IPS DF 4.7 (cell line): ENCODE results near the gene CDC42BPA.
"Not testable (repeated sequence)": the region's sequence is repeated elsewhere in the genome, so short reads cannot be mapped to it uniquely, and the experiment has no call there.

ENCODE experiments used
- DNase-seq: peaks from one replicate; pipeline ENCODE4 v3.0.0-alpha.2; 2013; ENCODE audit warnings: low spot score; ENCODE audit errors: extremely low read depth

CDC42BPA gene

DNA sequence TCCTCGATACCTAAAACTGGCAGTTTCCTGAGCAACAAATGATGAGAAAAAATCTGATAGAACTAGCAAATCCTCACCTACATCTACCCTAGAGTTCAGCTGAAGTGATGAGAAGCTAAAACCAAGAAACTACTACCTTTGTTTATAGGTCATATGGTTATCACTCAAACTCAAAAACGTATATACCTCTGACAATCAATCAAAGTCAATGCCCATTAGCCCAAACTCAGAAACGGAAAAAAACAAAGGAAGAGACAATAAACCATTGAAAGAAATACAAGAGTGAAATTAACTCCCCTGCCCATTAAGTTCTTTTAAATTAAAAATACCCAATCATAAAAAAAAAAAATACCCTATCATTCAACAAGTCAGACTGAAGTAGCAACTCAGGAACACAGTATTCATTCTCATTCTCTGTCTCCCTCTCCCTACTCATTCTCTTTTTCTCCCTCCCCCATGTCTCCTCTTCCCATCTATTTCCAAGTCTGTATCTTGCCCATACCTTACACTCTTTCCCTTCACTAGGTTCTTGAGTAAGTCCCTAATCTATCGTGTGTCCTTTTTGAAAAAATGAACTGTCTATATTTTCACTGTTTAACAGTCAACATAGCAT is 6.8 kb downstream of the CDC42BPA start:
- no peak for DNase-seq

DNA sequence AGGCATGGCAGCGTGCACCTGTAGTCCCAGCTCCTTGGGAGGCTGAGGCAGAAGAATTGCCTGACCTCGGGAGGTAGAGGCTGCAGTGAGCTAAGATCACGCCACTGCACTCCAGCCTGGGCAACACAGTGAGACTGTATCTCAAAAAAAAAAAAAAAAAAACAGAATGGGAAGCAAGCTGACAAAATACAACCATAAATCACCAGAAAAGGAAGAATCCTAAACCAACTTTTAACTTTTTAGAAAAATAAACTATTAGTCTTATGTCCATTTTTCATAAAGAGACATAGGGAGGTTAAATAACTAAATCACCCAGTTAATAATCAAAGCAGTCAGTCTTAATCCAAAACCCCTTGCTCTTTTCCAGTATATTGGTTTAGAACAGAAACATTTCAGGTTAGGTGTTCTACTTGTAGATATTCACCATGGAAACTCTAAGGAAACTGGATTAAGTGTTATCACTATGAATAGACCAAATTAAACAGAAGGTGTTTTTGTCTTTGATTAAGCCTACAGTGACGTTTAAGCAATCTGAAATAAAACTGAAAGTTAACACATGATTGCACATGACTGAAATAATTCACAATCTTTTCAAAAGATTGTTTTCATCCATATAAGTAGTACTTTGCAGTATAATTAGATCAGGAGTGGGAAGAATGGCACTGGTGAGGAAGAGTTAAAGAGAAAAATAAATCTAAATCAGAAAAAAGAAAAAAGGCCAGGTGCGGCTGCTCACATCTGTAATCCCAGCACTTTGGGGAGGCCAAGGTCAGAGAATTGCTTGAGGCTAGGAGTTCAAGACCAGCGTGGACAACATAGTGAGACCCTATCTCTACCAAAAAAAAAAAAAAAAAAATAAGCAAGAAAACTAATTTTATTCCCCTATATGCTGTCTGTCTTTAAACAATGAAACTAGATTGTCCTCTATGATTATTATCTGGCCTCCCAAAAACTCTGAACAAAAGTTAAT is 9.6 kb downstream of the CDC42BPA start:
- no peak for DNase-seq

DNA sequence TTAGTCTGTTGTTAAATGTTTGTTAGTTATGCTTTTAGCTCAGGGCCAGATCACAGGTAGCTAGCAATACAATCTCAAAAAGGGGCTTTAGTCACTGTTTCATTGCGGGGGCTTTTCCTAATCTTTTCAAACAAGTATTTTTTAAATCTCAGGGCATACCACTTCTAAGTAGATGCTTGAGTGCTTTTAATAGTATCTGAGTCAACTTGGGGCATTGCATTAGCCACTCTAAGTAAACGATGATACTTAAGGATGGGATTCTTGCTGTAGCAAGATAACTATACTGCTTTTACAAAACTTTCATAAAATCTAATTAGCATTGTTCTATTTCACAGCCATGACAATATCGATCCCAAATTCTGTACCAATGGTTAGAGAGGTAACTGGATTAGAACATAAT is 11.6 kb downstream of the CDC42BPA start:
- no peak for DNase-seq

DNA sequence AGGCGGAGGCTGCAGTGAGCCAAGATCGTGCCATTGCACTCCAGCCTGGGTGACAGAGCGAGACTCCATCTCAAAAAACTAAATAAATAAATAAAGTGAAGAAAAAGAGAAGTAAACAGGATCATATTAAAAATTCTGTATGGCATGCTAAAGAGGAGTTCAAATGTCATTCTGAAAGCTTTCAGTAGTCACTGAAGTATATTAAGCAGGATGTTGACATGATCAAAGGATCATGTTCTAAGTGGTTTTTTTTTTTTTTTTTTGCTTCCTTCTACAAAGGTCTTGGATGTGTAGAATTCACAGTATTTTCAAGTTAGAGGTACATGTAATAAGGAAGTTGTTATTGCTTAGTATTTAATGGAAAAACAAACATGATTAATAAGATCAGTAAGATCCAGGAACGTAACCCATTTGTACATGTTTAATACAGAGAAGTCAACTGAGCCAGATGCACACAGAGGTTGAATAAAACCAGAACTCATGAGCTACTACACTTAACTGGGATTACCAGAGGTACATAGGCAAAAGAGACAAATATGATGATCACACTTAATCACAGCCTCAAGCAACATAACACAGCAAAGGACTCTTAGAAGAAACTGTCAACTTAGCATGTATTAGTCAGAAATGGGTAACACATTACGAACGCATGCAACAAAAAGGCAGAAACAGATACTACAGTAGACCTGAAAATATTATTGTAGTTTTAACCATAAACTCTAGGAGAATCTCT is 12.2 kb downstream of the CDC42BPA start:
- DNase-seq, result no peak

DNA sequence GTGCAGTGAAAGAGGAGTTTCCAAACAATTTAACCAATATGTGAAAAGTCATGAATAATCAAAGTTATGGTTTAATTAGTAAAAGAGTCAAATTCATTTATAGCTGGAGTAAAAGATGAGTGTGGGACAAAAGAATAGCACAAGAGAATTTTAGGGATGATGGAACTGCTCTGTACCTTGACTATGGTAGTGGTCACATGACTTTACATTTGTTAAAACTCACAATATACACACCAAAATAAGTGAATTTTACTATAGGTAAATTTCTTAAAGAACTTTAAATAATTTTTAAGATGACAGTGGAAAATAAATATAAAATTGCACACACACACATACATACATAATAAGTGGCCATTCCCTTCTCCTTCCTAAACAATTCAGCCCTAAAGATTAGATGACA is 13.6 kb downstream of the CDC42BPA start:
- DNase-seq, result no peak

DNA sequence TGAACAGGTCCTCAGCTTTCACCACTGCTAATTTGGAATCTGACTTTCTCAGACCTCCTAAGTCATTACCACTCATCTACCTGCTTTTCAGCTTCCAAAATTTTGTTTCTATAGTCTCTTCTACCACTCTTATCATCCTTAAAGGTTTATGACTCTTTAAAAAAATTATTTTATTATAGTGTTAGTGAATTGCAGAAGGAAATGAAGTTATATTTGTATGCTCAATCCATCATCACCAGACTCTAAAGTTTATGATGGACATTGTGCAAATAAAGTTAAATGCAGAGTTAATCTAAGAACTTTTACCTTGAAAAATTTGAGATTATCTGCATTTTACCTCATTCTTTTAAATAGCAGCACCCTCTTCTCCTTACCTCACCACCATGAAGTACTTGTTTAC is 14.6 kb downstream of the CDC42BPA start:
- no peak for DNase-seq

DNA sequence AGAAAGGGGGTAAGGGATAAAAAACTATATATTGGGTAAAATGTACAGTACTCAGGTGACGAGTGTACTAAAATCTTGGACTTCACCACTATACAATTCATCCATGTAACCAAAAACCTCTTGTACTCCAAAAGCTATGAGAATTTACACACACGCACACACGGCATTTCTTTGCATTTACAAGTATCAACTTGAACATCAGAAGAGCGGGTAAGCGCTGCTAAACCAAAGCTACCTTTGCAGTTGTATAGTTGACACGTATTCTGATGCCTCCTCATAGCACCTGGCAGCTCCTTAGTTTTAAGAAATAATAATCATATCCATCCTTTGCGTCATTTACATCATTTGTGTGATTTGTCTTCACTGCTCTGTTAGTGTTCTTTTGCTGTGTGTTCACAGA is 17.6 kb downstream of the CDC42BPA start:
- no peak for DNase-seq

DNA sequence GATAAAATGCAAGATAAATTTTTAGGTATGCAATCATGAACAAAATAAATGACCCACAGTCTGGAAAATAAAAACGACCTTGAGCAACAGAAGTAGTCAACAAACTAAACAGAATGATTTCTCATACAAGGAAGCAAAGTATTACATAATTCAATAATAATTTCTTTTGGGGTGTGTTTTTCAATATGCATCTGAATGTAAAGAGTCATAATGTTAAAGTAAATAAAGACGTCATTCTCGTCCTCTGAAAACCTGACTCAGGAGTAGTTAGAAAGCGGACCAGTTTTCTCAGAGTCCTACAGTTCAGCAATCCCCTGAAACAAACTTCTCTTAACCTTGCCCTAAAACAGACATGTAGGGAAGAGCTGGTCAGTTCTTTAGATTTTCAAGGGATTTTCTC is 18.6 kb downstream of the CDC42BPA start:
- DNase-seq, result no peak

DNA sequence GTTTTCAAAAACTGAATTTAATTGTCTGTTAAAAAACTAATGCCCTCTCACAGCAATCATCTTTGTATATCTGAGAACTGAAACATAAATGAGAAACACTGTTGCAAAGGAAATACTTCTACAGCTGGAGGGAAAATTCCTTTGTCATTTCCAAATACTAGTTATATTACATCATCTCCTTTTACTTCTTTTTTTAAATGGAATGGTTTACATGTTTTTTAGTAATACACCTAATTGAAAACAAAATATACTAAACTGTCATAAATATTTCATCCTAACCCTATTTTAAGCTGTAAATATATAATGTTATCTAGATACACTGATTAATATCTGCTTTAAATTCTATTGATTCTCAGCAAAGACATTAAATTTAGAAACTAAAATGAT is 19.1 kb downstream of the CDC42BPA start:
- DNase-seq, result no peak

DNA sequence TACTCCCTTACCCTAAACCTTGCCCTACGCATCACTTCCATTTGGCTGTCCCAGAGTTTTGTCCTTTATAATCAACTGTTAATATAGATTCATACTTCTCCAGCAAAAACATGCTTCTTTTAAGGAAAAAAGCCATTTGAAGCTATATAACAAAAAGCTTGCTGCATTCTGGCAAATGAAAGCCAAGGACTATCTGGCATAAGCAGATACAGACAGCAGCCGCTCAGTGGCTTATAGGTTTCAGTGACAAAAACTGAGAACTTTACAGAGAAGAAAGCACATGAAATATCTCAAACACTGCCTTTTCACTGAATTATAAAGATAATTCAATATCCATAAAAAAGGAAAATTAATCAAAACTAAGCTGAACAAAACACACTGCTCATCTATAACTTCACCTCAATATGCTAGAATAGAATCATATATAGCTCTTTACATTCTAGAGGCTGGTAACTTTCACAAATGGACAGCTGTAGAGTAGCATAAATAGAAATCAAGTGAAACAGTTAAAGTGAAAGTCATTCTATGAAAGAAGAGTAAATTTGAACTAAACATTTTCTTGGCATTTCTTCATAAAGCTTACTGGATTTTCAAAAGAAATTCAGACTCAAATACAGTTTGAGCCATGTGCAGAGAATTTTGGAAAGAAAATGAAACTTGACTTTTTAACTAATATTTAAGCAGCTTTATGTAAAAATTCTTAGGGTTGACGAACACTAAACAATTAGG is 19.6 kb downstream of the CDC42BPA start:
- DNase-seq, result no peak

DNA sequence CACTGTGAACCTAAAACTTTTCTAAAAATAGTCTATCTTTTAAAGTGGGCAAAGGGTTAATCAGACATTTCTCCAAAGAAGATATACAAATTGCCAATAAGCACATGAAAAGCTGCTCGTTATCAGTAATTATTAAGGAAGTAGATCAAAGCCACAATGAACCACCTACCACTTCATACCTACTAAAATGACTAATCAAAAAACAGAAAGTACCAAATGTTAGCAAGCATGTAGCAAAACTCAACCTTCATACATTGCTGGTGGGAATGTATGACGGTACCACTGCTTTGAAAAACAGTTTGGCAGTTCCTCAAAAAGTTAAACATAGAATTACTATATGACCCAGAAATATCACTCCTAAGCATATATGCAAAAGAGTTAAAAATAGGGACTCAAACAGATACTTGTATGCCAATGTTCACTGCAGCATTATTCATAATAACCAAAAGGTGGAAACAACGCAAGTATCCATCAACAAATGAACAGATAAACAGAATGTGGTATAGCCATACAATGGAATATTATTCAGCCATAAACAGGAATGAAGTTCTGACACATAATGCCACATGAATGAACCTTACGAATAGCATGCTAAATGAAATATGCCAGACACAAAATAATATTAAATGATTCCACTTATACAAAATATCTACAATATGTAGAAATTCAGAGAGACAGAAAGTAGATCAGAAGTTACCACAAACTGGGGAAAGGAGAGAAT is 21.1 kb downstream of the CDC42BPA start:
- DNase-seq, result no peak

DNA sequence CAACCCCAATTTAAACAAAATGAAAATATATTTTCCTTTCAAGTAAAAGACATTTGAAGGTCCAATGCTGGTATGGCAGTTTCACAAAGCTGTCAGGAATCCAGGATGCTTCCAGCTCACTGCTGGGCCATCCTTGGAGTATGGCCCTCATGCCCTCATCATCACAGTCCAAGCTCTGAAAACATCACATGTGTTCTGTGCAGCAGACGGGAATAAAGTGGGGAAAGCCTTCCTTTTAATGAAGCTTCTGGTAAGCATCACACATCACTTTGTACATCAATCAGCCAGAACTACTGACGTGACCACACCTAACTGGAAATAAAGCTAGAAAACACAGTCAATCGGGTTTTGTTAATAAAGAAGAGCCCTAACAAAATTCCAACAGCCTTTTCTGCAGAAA is 22.7 kb downstream of the CDC42BPA start:
- DNase-seq, result no peak

DNA sequence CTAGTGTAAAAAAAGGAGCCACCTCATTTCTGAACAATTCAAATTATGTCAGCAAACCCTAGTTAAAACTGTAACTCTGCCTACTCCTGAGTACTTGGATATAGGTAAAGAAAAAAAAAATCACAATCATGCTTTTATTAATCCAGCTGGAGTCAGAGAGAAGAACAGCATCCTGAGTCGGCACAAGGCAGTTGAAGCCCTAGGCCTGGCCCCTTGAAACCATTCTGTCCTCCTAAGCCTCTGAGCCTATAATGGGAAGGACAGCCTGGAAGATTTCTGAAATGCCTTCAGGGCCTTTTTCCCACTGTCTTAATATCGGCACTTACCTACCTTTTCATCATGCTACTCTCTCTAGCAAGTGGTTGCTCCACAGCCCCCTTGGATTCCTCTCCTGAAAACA is 32.5 kb downstream of the CDC42BPA start:
- no peak for DNase-seq

DNA sequence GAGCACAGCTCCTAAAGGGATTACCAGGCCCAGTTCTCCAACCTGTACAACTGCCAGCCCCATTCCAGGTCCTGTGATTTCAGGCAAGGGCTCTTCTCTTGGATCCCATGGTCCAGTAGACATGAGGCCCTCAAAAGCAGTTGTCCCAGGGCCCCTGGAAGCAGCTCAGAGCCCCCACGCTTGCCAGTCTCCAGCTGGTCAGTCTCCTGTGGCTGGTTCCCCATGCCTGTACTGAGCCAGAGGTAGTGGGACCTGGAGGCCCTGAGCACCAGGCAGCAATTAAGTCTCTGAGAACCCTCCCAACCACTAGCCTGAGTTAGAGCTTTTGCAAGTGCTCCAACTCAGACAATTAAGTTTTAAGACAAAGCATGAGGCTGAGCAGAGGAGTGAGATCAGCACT is 36.9 kb downstream of the CDC42BPA start:
- no peak for DNase-seq

DNA sequence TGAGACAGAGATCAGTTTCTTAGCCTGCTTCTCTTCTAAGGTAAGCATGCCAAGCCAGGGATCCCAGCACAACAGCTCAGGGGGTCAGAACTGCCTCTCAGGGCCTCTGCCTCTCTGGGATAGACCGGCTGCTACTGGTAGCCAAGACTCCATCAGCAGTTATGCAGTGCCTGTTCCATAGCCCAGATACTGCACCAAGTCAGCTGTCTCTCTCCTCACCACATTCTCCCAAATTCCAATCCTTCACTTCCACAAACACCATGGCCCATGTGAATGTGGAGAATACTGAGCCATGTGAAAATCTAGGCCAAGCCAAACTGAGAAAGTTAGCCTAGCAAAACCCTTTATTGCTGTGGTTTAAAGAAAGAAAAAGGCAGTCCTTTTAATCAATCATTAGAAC is 37.5 kb downstream of the CDC42BPA start:
- DNase-seq, result no peak

DNA sequence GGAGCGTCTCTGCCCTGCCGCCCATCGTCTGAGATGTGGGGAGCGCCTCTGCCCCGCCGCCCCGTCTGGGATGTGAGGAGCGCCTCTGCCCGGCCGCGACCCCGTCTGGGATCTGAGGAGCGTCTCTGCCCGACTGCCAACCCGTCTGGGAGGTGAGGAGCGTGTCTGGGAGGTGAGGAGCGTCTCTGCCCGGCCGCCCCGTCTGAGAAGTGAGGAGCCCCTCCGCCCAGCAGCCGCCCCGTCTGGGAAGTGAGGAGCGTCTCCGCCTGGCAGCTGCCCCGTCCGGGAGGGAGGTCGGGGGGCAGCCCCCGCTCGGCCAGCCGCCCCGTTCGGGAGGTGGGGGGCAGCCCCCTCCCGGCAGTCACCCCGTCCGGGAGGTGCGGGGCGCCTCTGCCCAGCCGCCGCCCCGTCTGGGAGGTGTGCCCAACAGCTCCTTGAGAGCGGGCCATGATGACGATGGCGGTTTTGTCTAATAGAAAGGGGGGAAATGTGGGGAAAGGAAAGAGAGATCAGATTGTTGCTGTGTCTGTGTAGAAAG is 42.1 kb downstream of the CDC42BPA start:
- DNase-seq, result not testable (repeated sequence)

DNA sequence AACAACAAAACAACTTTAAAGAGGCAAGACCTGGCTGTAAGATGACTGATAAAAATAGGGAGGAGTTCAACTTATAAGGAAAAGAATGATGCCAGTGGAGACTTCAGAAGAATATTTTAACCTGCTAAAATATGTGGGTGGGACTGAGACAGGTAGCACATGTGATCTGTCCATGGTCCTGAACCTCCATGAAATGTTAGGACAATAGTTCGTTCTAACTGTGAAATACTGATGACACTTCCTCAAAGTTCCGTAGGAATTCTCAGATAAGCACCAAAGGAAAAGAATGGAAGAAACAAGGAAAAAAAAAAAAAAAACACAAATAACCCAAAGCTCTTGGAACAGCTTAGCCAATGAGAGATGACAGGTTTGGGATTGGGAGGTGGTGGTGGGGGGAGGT is 44.7 kb downstream of the CDC42BPA start:
- DNase-seq, result peak; percentile 51

DNA sequence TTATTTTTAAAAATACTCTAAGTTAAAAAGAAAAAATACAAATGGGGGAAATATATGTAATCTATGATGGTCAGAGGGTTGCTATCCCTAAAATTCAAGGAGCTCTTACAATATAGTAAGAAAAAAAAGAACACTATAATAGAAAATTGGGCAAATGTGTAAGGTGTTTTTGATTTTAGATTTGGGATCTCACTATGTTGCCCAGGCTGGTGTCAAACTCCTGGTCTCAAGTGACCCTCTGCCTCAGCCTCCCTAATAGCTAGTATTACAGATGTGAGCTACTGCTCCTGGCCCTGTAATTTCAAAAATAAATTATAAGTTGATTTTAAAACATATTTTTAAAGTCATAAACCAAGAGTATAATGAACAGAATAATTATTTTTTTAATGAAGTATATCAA is 45.9 kb downstream of the CDC42BPA start:
- DNase-seq, result no peak

DNA sequence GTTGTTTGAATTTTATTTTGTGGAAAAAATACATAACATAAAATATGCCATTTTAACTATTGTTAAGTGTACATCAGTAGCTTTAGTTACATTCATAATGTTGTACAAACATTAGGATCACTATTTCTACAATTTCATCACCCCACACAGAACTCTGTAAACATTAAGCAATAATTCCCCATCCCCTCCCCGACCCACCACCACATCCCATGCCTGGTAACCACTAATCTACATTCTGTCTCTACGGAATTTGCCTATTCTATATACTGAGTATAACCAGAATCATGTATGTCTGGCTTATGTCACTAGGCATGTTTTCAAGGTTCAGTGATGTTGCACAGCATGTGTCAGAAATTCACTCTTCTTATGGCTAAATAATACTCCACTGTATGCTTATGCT is 47.7 kb downstream of the CDC42BPA start:
- no peak for DNase-seq

DNA sequence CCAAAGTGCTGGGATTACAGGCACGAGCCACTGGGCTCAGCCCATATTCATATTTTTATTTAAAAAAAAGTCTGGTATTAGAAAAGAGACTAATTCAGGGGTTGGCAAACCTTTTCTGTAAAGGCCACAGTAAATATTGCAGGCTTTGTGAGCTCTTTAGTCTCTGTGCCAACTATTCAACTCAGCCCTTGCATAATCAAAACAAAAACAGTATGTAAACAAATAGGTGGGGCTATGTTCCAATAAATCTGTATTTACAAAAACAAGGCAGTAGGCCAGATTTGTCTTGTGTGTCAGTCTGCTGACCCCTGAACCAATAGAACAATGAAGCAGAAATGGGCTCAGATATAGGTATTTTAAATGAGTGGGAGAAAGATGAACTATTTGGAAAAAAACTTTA is 49.3 kb downstream of the CDC42BPA start:
- DNase-seq, result no peak

DNA sequence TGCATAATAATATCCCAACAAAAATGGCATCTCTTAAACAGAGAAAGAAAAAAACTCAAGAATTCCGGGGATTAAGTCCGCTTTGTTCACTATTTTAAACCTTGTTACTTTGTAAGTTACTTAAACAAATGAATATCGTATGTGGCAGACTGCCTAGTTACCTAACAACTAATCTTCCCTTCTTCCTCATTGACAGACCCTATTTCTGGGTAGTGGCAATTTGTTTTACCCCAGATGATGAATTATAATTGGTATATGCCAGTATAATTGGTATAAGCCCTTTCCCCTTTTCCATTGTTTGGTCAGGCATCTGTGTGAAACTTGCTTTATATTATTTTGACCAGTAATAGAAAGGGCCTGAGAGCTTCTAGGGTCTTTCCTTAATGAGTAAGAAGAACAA is 52.4 kb downstream of the CDC42BPA start:
- no peak for DNase-seq
